CD14-positive monocyte (primary cell): ENCODE results near the gene PXDN. TPM values are rescaled to one million over a fixed set of nuclear protein-coding genes. Genes with fewer than 3 reads are reported as not detected.

ENCODE experiments used
- DNase-seq, 3 donors: peaks; one replicate each; pipeline ENCODE4 v3.0.0-alpha.2; 2011 to 2022
- H2AFZ ChIP-seq: 2 replicates; pipeline ENCODE4 v1.6.0; 2012; ENCODE audit warnings: mild to moderate bottlenecking, low read depth, low read length, inconsistent platforms; ENCODE audit not compliant: insufficient read depth, poor library complexity, severe bottlenecking
- H3K27ac ChIP-seq, 2 donors: 1 replicate in 1 of 2; 2 replicates in 1 of 2; pipeline ENCODE4 v1.5.1; 2012 to 2013; ENCODE audit warnings: low read length in 2 of 2, control low read depth in 1 of 2, inconsistent platforms in 1 of 2, low read depth in 1 of 2, mild to moderate bottlenecking in 1 of 2
- H3K27me3 ChIP-seq, 2 donors: one replicate each; pipeline versions ENCODE4 v1.6.0 to v1.6.1; 2011 to 2013; ENCODE audit warnings: low read length in 2 of 2; ENCODE audit not compliant: control insufficient read depth in 2 of 2, insufficient read depth in 2 of 2
- H3K36me3 ChIP-seq, 2 donors: replicated peaks in 1 of 2; 1 replicate in 1 of 2; 2 replicates in 1 of 2; pipeline versions ENCODE4 v1.5.1 to v1.6.1; 2012 to 2013; ENCODE audit warnings: low read length in 2 of 2, control low read depth in 1 of 2, inconsistent platforms in 1 of 2, mild to moderate bottlenecking in 1 of 2; ENCODE audit not compliant: insufficient read depth in 2 of 2, control insufficient read depth in 1 of 2
- H3K4me1 ChIP-seq, 2 donors: 1 replicate in 1 of 2; 2 replicates in 1 of 2; pipeline versions ENCODE4 v1.5.1 to v1.6.1; 2012 to 2013; ENCODE audit warnings: low read length in 2 of 2, control low read depth in 1 of 2, inconsistent platforms in 1 of 2, mild to moderate bottlenecking in 1 of 2, moderate library complexity in 1 of 2; ENCODE audit not compliant: insufficient read depth in 2 of 2, control insufficient read depth in 1 of 2
- H3K4me2 ChIP-seq: replicated peaks from 2 replicates; pipeline ENCODE3; 2012; ENCODE audit warnings: low read length, moderate library complexity, mild to moderate bottlenecking; ENCODE audit not compliant: poor library complexity, severe bottlenecking; ENCODE audit errors: extremely low read depth
- H3K4me3 ChIP-seq, 3 experiments: fragments of 200-600 bp in 1 of 3; sonication (generic) in 1 of 3; replicated peaks in 1 of 3; 1 replicate in 2 of 3; 2 replicates in 1 of 3; pipeline ENCODE4 v1.5.1; 2011 to 2013; ENCODE audit warnings: low read length in 3 of 3, mild to moderate bottlenecking in 3 of 3, control low read depth in 2 of 3, low read depth in 2 of 3, inconsistent platforms in 1 of 3, moderate library complexity in 1 of 3
- H3K79me2 ChIP-seq: 2 replicates; pipeline ENCODE4 v1.6.0; 2012; ENCODE audit warnings: mild to moderate bottlenecking, control low read depth, inconsistent platforms, low read length, moderate library complexity; ENCODE audit not compliant: insufficient read depth
- H3K9ac ChIP-seq: 2 replicates; pipeline ENCODE4 v1.6.0; 2017; ENCODE audit warnings: low read length, mild to moderate bottlenecking; ENCODE audit not compliant: insufficient read depth, poor library complexity, severe bottlenecking
- H3K9me3 ChIP-seq, 2 donors: replicated peaks in 1 of 2; 1 replicate in 1 of 2; 2 replicates in 1 of 2; pipeline versions ENCODE4 v1.5.1 to v1.6.1; 2012 to 2013; ENCODE audit warnings: low read length in 2 of 2, control low read depth in 1 of 2; ENCODE audit not compliant: control insufficient read depth in 1 of 2, insufficient read depth in 1 of 2
- H4K20me1 ChIP-seq: 2 replicates; pipeline ENCODE4 v1.6.0; 2012; ENCODE audit warnings: mild to moderate bottlenecking, low read length, control low read depth, moderate library complexity; ENCODE audit not compliant: insufficient read depth
- H3K27ac Mint-ChIP-seq, 7 donors: one replicate each; pipeline ENCODE4 v1.8.0; 2020; ENCODE audit warnings: mild to moderate bottlenecking in 7 of 7, mixed read lengths in 7 of 7, moderate library complexity in 6 of 7, inconsistent platforms in 2 of 7
- H3K27me3 Mint-ChIP-seq, 3 donors: one replicate each; pipeline ENCODE4 v1.8.0; 2021 to 2022; ENCODE audit warnings: low read depth in 3 of 3, mild to moderate bottlenecking in 3 of 3, mixed read lengths in 3 of 3, moderate library complexity in 3 of 3, inconsistent platforms in 1 of 3
- H3K36me3 Mint-ChIP-seq, 2 donors: one replicate each; pipeline ENCODE4 v1.8.0; 2020; ENCODE audit warnings: mixed read lengths in 2 of 2, inconsistent platforms in 1 of 2, mild to moderate bottlenecking in 1 of 2
- H3K4me1 Mint-ChIP-seq: one replicate; pipeline ENCODE4 v1.8.0; 2020; ENCODE audit warnings: mild to moderate bottlenecking, mixed read lengths
- H3K4me3 Mint-ChIP-seq, 2 donors: one replicate each; pipeline ENCODE4 v1.8.0; 2020; ENCODE audit warnings: mild to moderate bottlenecking in 2 of 2, mixed read lengths in 2 of 2, moderate library complexity in 1 of 2
- H3K9me3 Mint-ChIP-seq, 7 donors: one replicate each; pipeline ENCODE4 v1.8.0; 2020 to 2022; ENCODE audit warnings: mixed read lengths in 7 of 7, mild to moderate bottlenecking in 6 of 7, moderate library complexity in 6 of 7, inconsistent platforms in 2 of 7
- CTCF ChIP-seq: fragments of 200-600 bp; IDR thresholded peaks from one replicate; pipeline ENCODE4 v1.8.0; 2022; ENCODE audit warnings: antibody characterized with exemption, mild to moderate bottlenecking
- WGBS: methylation state at CpG from one replicate; pipeline ENCODE4 v1.1.5; 2013; ENCODE audit warnings: missing lambda C conversion rate; ENCODE audit not compliant: insufficient coverage; 5-methylcytosine and 5-hydroxymethylcytosine counted together
- intact Hi-C, 2 donors: fragments of 100-400 bp; cut with micrococcal nuclease; formaldehyde crosslinking; loops; one replicate each; pipeline versions ENCODE4 v1.15.0 to v1.15.1; 2023
- polyA plus RNA-seq, 3 donors: library from polyadenylated mRNA; depleted of rRNA in 1 of 3; unstranded in 2 of 3; stranded (reverse) in 1 of 3; fragments of 300-500 nt in 2 of 3; fragments of >200 nt in 1 of 3; fragmentation: Illumina TruSeq in 2 of 3; gene quantifications; 1 replicate in 2 of 3; 2 replicates in 1 of 3; pipeline ENCODE4 v1.2.3, GENCODE V29; 2012 to 2021

PXDN gene
- polyA plus RNA-seq, 3 donors: not detected

DNA sequence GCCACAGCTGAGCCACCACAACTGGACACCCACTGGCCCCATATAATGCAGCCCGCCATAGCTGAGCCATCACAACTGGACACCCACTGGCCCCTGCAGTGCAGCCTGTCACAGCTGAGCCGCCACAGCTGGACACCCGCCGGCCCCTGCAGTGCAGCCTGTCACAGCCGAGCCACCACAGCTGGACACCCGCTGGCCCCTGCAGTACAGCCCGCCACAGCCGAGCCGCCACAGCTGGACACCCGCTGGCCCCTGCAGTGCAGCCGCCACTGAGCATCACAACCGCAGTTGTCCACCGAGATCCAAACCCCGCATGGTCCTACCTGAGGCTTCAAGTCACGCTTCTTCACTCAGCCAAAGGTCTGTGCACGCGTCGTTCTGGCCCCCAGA lies 134.2 kb downstream of the PXDN start:
- no peak for DNase-seq
- Histone ChIP-seq H3K27ac (no peak overlapping the region), H3K27me3 (peaks cover 0 to 9% of the 10 kb centered on the region in 2 donors), H3K9ac (no peak overlapping the region), H3K4me2 (no peak overlapping the region), H3K36me3 (no peaks in the 10 kb centered on the region), H3K4me3 (no peak overlapping the region), H4K20me1 (no peaks in the 10 kb centered on the region), H2AFZ (no peak overlapping the region), H3K79me2 (no peaks in the 10 kb centered on the region), H3K9me3 (no peaks in the 10 kb centered on the region), H3K4me1 (no peaks in the 10 kb centered on the region)
- Mint-ChIP-seq H3K36me3 (no peaks in the 10 kb centered on the region), H3K27me3 (peaks cover 3 to 11% (median 6%) of the 10 kb centered on the region in 3 donors), H3K4me1 (no peaks in the 10 kb centered on the region), H3K4me3 (no peak overlapping the region), H3K27ac (no peak overlapping the region), H3K9me3 (peaks cover 0 to 2% (median 1%) of the 10 kb centered on the region in 7 donors)
- intact Hi-C loops: no loop called here
- WGBS: 93% methylated on average over 18 of the region's 18 CpGs
- no peak for TF ChIP-seq CTCF

DNA sequence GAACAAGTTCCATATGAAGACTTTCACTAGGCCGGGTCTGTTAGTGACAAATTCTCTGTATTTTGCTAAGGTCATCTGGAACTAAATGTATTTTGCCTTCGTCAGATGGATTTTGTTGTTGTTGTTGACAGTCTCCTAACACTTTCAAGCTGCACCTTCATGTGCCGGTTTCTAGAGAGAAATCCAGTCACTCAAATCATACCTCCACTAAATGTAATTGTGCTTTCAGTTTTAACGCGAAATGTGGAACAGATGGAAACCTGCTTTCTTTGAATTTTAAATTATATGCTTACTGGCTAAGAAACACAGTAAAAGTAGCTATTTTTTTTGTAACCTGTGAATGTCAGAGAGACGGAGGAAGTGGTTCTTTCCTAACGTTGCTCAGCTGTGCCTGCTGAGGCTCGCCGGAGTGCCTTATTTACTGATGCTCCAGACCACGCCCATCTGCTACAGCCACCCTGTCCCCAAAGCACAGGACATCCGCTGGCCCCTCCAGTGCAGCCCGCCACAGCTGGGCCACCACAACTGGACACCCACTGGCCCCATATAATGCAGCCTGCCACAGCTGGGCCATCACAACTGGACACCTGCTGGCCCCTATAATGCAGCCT lies 134.7 kb downstream of the PXDN start:
- Histone ChIP-seq H3K4me3 (no peak overlapping the region), H3K27me3 (peaks cover 0 to 9% of the 10 kb centered on the region in 2 donors), H3K27ac (no peak overlapping the region), H3K9ac (no peak overlapping the region), H3K4me1 (no peaks in the 10 kb centered on the region), H2AFZ (no peak overlapping the region), H3K4me2 (no peak overlapping the region), H3K9me3 (no peaks in the 10 kb centered on the region), H3K36me3 (no peaks in the 10 kb centered on the region), H4K20me1 (no peaks in the 10 kb centered on the region), H3K79me2 (no peaks in the 10 kb centered on the region)
- no peak for TF ChIP-seq CTCF
- peaks cover 3 to 8% (median 5%) of the 10 kb centered on the region in 3 donors for H3K27me3 Mint-ChIP-seq
- DNase-seq: no peak
- 36% methylated on average over 6 of the region's 12 CpGs for WGBS
- no peaks in the 10 kb centered on the region for H3K4me1 Mint-ChIP-seq
- H3K27ac Mint-ChIP-seq: no peak overlapping the region
- peaks cover 0 to 2% (median 1%) of the 10 kb centered on the region in 7 donors for H3K9me3 Mint-ChIP-seq
- H3K4me3 Mint-ChIP-seq: no peak overlapping the region
- intact Hi-C loops: no loop called here
- no peaks in the 10 kb centered on the region for H3K36me3 Mint-ChIP-seq
